Stimulated activated CD8-positive, alpha-beta memory T cell treated with anti-CD3 and anti-CD28 coated beads, Interleukin-4, amount 100 ng/mL, for 24 hours (primary cell): ENCODE measurements around the gene TMOD1.
"Not testable (repeated sequence)": the region's sequence is repeated elsewhere in the genome, so short reads cannot be mapped to it uniquely, and the experiment has no call there.

Experiments used
- DNase-seq: peaks from one replicate; pipeline ENCODE4 v3.0.0-alpha.2; 2020; ENCODE audit warnings: low read depth

Gene TMOD1

GRCh38 chr9:97598461-97599288 lies 97.2 kb downstream of the TMOD1 start:
- peak; percentile 51 for DNase-seq

GRCh38 chr9:97599314-97599846 lies 97.9 kb downstream of the TMOD1 start:
- DNase-seq: no peak

- DNase-seq: no peak
Observed at GRCh38 chr9:97600531-97601227, 99.2 kb downstream of the TMOD1 start.

- DNase-seq: no peak
Observed at GRCh38 chr9:97601228-97601898, 99.9 kb downstream of the TMOD1 start.

GRCh38 chr9:97602430-97602829 lies 101.0 kb downstream of the TMOD1 start:
- DNase-seq: no peak

- no peak for DNase-seq
Observed at GRCh38 chr9:97604901-97605645, 103.6 kb downstream of the TMOD1 start.

- DNase-seq: no peak
Observed at GRCh38 chr9:97615439-97616072, 114.1 kb downstream of the TMOD1 start.

- DNase-seq: no peak
Observed at GRCh38 chr9:97617939-97618416, 116.5 kb downstream of the TMOD1 start.

GRCh38 chr9:97620063-97620462 lies 118.6 kb downstream of the TMOD1 start:
- DNase-seq: not testable (repeated sequence)

- not testable (repeated sequence) for DNase-seq
Observed at GRCh38 chr9:97622483-97622882, 121.0 kb downstream of the TMOD1 start.

GRCh38 chr9:97623946-97624345 lies 122.5 kb downstream of the TMOD1 start:
- no peak for DNase-seq

- DNase-seq: no peak
Observed at GRCh38 chr9:97625620-97626019, 124.2 kb downstream of the TMOD1 start.

- no peak for DNase-seq
Observed at GRCh38 chr9:97627624-97628023, 126.2 kb downstream of the TMOD1 start.

- DNase-seq: no peak
Observed at GRCh38 chr9:97628668-97629067, 127.2 kb downstream of the TMOD1 start.

GRCh38 chr9:97629156-97629555 lies 127.7 kb downstream of the TMOD1 start:
- DNase-seq: no peak

- no peak for DNase-seq
Observed at GRCh38 chr9:97630591-97630990, 129.1 kb downstream of the TMOD1 start.

GRCh38 chr9:97632248-97632984 lies 130.9 kb downstream of the TMOD1 start:
- no peak for DNase-seq

GRCh38 chr9:97632985-97633858 lies 131.8 kb downstream of the TMOD1 start, which contains the start of the genes NCBP1 and TSTD2:
TSS of gene NCBP1 (plus strand) at chr9:97633821. CDS start at chr9:97633882, 61 bp downstream.
TSS of gene TSTD2 (minus strand) at chr9:97633368. CDS start at chr9:97627562, 5,806 bp downstream.
- peak; percentile 94 for DNase-seq

GRCh38 chr9:97633859-97634490 lies 132.5 kb downstream of the TMOD1 start:
- DNase-seq: no peak
